Suppressor macrophage (primary cell): ENCODE results near the gene MYL12B.
A peak's percentile ranks its signal among the peaks of the same experiment; 100 is the strongest.
"Not testable (repeated sequence)": the region's sequence is repeated elsewhere in the genome, so short reads cannot be mapped to it uniquely, and the experiment has no call there.

Experiments
- DNase-seq, 4 experiments: peaks; one replicate each; pipeline ENCODE4 v3.0.0-alpha.2; 2020 to 2022
- total RNA-seq, 17 experiments: gene quantifications; one replicate each; lab custom pipeline; 2026; ENCODE audit warnings: mixed read lengths in 6 of 17, inconsistent platforms in 3 of 17; lab: John Stamatoyannopoulos, UW

MYL12B gene
- 191 to 328 (median 281) reads per million in 17 experiments for total RNA-seq

DNA sequence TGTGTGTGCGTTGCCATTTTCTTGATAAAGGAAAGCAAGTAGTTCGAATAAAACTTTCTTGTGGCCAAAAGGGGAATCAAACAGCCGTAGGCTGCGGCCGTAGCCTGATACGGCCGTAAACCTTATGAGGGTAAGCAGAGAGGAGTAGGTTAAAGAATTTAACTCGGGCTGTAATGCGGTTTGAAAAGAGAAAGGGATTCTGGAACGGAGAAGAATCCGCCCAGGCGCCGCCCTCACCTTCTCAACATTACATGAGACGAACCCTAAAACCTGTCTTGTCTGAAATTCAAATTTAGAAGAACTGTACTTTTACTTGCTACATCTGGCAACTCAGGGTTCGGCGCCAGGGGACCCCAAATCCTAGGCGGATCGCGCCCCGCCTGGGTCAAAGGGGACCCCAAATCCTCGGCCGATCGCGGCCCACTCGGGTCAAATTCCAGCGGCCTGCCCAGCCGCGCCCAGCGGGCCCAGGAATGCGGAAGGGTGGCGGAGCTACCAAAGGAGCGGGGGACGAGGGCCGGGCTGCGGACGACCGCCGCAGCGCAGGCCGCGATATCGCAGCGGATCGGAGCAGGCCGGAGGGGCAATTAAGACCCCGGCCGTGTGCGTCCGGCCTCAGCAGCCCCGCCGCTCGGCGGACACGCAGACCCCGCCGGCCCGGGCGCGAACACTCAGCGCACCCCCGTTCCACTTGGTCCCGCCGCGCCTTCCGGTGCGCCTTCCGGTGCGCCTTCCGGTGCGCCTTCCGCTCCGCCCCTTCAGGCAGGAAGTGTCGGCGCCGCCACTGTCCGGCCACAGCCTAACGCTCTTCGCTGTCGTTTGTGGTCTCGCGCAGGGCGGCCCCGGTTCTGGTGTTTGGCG lies at the start of gene MYL12B:
TSS of gene MYL12B (plus strand) at position 761 of the 861 bp plus-strand sequence. CDS start 10,766 bp downstream, outside the sequence.
- peak; percentile 86 to 95 (median 92) for DNase-seq

DNA sequence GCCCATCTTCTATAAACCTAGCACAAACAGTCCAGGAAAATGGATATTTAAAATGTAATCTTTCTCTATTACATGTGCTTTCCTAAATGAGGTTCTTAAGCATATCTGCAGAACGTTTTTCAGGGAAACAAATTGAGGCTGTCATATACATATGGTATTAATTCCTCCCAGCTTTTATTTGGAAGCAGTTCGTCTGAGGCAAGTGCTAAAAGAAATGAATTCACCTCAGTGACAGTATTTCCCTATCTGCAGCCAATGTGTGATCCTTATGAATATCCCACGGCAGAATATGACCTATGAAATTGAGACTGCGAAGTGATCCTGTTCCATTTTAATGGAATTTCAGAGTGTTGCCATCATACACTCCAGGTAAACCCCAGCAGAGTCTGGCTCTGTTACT lies 49.3 kb upstream of the MYL12B start:
- no peak for DNase-seq

DNA sequence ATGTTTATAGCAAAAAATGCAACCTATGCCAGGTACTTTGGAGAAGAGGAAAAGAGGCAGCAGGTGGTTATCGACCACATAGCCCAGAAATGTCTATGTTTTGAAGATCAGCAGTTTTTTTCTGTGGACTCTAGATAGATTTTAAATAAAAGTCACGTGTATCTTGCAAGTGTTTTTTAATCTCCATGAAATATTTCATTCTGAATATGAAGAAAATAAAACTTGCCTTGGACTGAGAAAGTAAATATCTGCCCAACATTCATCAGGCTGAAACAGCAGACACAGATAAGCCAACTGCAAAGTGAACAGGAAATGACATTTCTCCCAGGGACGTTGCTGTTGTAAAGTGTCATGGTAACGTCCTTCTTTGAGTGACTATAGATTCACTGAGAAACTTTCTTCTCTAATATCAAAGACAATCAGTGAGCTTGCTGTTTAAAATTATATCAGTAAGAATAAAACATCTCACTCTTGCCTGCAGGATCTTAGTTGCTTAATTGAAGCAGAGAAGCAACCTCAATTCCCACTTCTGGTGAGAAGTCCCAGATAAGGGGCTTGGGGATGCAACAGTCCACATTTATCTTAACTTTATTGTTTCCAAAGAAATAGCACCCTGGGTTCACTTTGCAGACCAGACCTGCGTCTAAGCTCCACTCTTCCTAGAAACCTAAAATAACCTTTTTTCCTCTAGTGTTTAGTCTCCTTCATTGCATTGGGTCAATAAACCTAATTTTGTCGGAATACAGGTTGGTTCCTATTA lies 48.5 kb upstream of the MYL12B start:
- DNase-seq: peak in 3 of 4 experiments; percentile 14 to 26 (median 24)

DNA sequence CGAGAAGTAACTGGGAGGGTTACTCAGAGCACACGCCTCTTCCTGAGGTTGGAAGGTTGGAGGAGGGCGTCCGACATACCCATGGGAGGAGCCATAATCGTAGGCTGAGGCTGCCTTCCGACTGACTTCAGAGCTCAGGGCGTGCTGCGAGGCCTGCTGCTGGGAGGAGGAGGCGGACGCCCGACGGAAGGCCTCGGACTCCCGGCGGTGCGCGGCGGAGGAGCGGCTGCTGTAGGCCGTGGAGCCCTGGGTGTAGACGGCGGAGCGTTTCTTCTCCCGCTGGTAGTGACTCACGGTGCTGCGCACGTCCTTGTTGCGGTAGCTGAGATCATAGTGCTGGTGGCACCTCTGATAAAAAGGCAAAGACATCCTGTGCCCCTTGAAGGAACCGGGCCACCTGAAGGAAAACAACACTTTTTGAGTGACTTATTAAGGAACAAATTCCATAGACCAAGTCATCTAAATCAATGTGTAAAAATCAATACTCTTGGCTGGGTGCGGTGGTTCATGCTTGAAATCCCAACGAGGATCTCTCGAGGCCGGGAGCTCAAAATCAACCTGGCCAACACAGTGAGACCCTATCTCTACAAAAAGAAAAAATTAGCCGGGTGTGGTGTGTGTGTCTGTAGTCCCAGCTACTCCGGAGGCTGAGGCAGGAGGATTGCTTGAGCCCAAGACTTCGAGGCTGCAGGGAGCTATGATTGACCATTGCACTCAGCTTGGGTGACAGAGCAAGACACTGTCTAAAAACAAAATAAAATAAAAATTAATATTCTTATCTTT lies 46.9 kb upstream of the MYL12B start:
- no peak for DNase-seq

DNA sequence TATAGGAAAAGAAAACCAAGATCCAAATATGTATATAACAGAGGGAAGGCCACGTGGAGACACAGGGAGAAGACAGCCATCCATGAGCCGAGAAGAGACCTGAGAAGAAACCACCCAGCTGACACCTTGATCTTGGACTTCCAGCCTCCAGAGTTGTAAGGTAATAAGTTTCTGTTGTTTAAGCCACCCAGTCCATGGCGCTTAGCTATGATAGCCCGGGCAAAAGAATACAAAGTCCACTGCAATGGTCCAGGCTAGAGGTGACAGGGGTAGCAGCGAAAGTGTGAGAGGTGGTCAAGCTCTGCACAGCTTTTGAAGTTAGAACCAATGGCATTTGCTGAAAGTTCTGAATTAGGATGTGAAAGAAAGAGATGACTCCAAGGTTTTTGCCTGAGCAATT lies 44.9 kb upstream of the MYL12B start:
- DNase-seq: no peak

DNA sequence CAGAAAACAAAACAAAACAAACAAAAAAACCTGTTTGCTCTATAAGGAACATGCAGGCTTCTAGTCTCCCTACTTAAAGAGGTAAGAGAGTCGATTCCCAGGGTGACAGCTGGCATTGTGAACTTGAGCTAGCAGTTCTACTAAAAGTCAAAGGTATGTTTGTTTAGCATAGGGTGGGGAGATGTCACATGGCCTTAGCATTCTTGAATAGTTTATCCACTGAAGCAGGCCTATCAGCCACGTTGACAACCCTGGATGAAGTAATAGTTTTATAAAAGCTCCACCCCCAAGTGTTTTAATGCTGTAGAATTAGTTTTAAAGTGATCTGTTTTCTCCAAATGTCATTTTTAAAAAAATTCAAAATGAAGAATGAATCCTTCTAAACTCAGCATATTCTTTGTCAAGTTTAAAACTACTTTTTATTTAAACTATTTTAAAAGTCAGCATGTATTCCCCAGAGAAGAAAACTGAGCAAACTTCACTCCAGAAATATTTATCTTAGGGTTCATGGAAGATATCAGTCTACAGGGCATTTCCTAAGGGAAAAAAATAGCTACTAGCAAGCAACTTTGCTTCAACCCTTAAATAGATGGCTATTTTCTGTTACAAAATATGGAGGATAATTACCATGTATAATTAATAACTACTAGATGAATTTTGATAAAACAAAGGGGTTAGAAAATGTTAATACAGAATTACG lies 43.8 kb upstream of the MYL12B start:
- DNase-seq: no peak

DNA sequence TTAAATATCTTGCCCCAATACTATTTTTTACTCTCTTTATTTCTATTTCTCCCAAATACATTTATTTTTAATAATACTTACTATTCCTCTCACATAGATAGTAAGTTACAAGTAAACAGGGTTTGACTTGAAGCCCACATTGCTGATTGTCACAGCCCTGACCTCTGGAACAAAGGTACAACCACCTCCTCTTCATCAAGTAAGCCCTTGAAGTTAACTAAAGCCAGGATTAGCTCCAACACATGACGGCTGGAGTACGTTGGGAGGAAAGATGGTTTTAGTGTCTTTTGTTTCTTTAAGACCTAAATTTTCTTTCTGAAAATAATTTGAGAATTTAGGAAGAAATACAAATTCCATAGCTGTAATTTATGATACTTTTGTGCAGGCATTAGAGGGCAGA lies 43.1 kb upstream of the MYL12B start:
- no peak for DNase-seq

DNA sequence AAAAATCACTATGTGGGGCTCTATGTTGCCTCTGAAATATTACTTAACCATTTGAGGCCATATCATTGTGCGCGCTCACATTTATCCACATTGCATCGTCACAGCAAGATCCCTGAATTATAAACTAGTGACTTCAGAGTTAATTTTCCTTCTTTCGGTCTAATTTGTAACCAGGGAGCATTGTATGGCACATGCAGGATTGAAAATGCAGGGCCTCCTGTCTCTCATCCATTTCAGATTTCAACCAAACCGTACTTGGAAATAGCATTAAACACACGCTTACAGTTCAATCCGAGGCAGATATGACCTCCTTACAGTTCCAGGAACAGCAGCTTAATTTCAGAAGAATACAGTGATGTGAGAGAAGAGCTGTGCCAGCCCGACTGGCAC lies 42.7 kb upstream of the MYL12B start:
- no peak for DNase-seq

DNA sequence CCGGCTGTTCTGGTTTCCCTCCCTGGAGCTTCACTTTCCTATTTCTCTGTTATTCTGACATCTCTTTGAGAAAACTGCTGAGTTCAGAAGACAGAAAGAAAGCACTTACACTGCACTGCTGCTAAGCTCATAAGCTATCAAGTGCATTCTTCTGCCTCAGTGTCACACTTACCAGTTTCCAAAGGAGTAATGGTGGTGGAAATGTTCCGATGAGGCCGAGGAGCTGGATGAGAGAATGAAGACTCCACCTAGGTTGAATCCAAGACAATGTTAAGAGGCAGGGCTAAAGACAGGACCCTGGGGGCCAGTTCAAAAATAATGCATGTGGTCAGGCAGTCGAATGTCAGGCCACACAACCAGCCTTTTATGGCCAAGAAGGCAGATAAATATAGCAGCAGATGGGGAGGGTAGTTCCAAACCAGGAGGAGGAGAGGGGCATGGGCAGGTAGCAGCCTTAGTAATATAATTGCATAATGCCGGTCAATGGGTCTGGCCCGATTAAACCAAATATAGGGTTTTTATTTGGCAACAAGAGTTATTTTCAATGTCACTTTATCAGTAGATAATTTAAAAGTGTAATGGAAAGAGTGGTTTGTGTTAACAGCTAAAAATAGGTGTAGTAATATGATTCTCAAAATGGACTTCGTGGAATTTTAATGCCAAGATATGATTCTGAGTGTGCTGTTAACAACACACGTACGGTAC lies 42.1 kb upstream of the MYL12B start, which contains the start of gene MYOM1:
TSS of gene MYOM1 (minus strand) at position 338 of the 705 bp plus-strand sequence. CDS start 4,745 bp downstream, outside the sequence.
- DNase-seq: no peak

DNA sequence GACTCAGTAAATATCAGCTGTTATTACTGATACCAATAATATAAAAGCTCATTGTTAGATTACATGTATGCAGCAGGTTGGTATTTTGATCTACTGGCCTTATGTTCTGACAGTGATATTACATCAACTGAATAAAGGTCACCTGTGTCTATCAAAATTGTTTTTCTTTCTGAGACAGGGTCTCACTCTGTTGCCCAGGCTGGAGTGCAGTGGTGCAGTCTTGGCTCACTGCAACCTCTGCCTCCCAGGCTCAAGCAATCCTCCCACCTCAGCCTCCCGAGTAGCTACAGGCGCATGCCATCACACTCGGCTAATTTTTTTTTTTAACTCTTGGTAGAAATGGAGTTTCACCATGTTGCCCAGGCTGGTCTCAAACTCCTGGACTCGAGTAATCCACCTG lies 41.1 kb upstream of the MYL12B start:
- DNase-seq: not testable (repeated sequence)

DNA sequence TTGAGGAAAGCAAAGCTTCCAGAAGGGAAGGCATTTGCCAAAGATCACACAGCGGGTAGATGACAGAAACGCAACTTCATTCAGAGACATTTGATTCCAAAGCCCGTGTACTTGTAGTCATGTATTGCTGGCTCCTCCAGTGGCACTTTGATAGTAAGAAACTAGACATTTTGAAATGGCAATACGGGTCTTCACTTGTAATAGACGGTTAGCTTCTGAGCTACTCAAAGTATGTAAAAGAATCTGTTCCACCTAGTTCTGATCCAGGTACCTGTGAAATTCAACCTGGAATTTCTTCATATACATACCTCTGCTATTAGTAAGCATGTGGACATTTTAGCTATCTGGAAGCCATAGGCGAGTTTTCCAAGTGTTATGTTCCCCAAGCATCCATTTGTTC lies 40.4 kb upstream of the MYL12B start:
- DNase-seq: no peak

DNA sequence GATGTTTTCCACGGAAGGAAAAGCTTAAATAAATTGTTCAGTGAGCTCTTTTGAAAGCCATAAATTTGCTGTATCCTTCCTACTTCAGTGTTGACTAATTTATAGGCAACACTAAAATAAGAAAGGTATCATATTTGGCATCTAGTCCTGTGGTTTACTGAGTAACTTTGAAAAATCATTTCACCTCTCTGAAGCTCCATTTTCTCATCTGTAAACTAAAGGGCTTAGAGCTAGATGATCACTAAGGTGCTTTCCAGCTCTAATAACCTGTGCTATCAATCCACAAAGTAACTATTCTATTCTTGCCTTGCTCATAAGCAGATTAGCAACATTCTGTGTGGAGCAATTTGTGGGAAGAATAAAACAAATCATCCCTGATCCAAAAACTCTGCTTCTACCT lies 38.6 kb upstream of the MYL12B start:
- DNase-seq: no peak

DNA sequence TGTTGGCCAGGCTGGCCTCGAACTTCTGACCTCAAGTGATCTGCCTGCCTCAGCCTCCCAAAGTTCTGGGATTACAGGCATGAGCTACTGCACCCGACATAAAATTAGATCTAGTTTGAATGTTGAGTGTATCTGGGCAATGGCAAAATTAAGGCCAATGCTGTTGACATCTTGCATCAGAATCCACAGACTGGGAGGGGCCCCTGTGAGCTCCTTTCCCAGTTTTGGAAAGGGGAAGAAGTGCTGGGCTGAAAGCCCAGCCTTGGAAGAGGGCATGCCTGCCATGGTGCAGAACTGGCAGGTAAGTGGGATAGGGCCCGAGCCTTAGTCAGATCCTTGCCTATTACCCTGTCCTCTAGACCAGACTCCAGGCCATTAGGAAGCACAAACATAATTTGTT lies 37.7 kb upstream of the MYL12B start:
- peak in 1 of 4 experiments; percentile 8 for DNase-seq

DNA sequence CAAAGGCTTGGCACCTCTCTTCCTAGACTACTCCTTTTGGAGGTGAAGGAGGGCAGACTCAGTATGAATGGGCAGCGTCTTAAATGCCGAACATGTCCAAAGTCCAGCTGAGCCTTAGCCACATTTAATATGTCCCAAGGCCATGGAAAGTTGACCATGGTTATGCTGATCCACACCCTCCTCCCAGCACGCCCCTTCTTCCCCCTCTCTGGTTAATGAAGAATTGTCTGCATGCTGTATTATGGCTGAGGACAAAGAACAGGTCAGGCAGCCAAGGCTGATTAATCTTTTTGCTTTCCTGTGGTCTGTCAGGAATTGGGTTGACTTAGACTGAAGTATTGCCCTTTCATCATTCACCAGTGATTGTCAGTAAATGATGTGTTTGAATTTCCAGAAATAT lies 36.3 kb upstream of the MYL12B start:
- DNase-seq: no peak

DNA sequence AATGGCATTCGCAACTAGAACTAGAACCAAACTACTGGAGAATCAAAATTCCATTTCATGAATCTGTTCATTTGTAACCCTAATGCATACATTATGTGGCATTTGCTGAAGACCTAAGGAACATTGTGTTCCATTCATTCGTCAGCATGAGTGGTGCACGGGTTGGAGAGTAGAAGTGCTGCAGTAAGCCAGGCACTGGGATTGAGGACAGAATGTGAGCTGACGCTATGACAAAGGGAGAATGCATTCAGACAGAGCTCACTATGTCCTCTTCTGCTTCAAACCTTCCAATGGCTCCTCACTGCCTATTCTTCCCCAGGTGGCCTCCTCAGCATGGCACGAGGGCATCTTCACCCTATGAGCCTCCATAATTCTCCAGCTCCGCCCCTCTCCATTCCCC lies 35.9 kb upstream of the MYL12B start:
- DNase-seq: no peak

DNA sequence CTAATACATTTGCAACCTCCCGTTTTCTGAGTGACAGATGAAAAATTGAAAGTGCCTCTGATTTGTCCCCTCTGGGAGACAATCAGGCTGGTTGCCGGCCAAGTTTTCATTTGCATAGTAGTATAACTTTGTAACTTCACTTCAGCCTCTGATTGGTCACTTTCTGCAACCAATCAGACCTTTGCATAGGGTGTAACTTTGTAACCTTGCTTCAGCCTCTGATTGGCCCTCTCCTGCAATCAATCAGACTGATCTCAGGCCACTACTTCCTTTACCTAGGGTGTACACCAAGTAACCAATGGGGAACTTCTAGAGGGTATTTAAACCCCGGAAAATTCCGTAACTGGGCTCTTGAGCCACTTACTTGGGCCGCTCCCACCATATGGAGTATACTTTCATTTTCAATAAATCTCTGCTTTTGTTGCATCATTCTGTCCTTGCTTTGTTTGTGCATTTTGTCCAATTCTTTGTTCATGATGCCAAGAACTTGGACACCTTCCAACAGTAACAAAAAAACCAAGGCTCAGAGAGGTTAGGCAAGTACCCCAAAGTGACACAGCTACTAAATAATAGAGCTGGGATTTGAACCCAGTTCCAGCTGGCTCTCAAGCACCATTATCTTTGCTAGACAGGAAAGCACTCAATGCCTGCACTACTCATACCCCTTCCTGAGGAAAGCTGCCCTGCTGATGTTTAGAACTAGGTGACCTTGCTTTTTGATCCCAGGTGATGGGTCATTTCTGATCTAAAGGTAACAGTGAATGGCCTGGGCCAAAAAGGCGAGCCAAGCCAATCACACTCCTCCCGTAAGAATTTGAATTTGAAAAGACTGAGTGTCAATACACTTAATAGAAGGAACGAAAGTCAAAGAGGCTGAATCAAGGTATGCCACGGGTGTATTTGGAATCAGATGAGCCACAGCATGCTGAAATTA lies 31.3 kb upstream of the MYL12B start:
- peak in 1 of 4 experiments; percentile 9 for DNase-seq

DNA sequence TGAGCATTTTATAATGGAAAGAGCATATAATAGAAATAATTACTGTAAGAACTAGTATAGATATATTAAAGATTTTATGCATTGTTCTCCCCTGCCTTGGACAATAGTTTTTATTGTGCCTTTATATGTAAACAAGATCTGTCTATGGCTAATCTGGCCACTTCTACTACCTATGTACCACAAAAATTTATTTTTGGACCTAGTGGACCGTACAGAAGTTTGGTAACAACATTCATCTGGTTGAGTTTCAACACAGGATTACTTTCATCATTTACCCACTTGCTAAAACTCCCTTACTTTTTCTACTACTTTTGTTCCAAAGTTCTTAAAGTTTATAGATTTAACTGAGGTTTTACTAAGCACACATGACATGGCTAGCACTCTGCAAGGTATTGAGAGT lies 28.9 kb upstream of the MYL12B start:
- no peak for DNase-seq

DNA sequence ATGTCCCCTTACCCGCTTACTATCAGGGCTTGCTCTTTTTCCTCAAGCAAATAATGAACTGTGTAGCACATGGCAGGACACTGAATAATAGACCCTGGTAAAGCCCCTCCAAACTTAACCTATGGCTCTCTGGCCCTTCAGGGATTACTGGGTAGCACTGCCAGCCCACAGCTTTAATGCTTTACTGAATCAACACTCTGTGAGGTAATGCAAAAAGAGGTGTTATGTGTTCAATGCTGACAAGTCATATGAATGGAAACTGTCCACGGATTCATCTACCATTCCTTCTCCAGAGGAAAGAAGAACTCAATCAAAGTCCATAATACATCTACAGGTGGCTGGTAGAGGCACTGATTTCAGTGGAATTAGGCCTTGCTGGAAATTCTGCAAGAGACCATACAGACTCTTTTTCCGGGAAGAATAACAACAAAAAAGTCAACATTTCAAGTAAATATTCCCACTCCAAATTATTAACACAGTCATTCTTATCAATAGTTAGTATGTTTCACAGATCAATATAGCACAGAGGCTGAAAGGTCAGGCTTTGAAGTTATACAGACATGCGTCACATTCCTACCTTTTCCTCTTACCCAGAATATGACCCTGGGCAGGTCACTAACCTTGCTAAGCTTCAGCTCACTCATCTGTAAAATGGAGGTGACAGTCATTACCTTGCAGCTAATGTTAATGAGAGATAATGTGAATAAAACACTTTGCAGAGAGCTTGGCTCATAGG lies 28.3 kb upstream of the MYL12B start:
- DNase-seq: no peak

DNA sequence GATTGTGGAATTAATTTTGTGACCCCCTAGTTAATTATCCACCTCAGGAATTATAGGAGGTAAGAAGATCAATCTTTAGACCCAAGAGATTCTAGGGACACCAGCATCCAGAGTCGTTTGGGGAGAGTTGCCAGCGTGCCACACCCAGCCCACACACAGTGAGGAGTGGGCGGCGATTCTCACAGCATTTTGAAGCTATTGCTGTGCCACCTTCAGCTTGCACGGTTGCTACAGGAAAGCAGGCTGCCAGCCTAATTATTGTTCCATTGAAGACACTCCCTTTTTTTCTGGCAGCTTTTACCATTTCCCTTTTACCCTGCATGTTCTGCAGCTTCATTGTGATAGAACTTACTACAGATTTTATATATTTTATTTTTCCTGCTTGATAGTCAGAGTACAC lies 27.5 kb upstream of the MYL12B start:
- no peak for DNase-seq

DNA sequence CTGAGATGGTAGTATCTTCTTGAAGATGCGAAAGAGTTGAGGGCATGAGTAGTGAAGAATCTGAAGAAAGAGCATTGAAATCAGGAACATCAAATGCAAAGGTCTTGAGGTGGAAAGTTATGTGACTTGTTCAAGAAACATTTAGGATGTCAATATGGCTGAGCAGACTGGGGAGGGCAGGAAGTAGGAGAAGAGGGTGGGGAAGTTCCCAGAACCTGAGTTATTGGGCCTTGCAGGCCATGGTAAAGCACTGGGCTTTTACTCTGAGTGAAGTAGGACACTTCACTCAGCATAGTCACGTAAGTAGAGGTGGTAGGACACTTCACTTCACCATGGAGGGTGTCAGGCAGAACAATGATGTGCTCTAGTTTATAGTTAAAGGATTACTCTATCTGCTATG lies 26.1 kb upstream of the MYL12B start:
- DNase-seq: peak in 1 of 4 experiments; percentile 16
